HEK293 (cell line): ENCODE results near the gene HDDC3.
A peak's percentile ranks its signal among the peaks of the same experiment; 100 is the strongest.

ENCODE experiments used
- CTCF ChIA-PET: fragments of 350-600 bp; formaldehyde crosslinking; extraction: SDS; loops from one replicate; lab custom pipeline; 2021; ENCODE audit warnings: antibody characterized with exemption; lab: Yijun Ruan, JAX
- POLR2A ChIA-PET: fragments of 300-600 bp; formaldehyde crosslinking; extraction: SDS; loops from one replicate; lab custom pipeline; 2020; ENCODE audit warnings: antibody characterized with exemption, inconsistent platforms; lab: Yijun Ruan, JAX
- H3K27ac ChIP-seq: fragments of 200-500 bp; sonication (Bioruptor generic); 2 replicates; pipeline ENCODE4 v1.5.1; 2014; ENCODE audit warnings: low read depth, low read length, control low read depth, inconsistent platforms; ENCODE audit errors: extremely low read depth
- H3K36me3 ChIP-seq, 2 experiments: fragments of 200-500 bp in 1 of 2; sonication (Bioruptor generic) in 1 of 2; 1 replicate in 1 of 2; 2 replicates in 1 of 2; pipeline ENCODE4 v1.5.1; 2014 to 2017; ENCODE audit warnings: inconsistent platforms in 2 of 2, low read length in 2 of 2; ENCODE audit not compliant: control insufficient read depth in 2 of 2, insufficient read depth in 1 of 2
- H3K4me1 ChIP-seq: fragments of 200-500 bp; sonication (Bioruptor generic); 2 replicates; pipeline ENCODE4 v1.5.1; 2014; ENCODE audit warnings: mild to moderate bottlenecking, low read length, inconsistent platforms; ENCODE audit not compliant: control insufficient read depth, insufficient read depth
- H3K4me3 ChIP-seq: 2 replicates; pipeline ENCODE4 v1.5.1; 2011; ENCODE audit warnings: low read depth, mild to moderate bottlenecking, control low read depth, low read length, moderate library complexity
- H3K9me3 ChIP-seq: fragments of 200-500 bp; sonication (Bioruptor generic); 2 replicates; pipeline ENCODE4 v1.5.1; 2014; ENCODE audit warnings: low read depth, low read length, inconsistent platforms; ENCODE audit not compliant: control insufficient read depth, insufficient read depth
- GLIS1 ChIP-seq: fragments of 450-650 bp; formaldehyde crosslinking; IDR thresholded peaks from 2 replicates; pipeline ENCODE4 v1.5.1; 2016; ENCODE audit warnings: missing biosample characterization, missing genetic modification characterization
- KLF10 ChIP-seq: fragments of 450-650 bp; IDR thresholded peaks from 2 replicates; pipeline ENCODE4 v1.5.1; 2018; ENCODE audit warnings: missing biosample characterization, mild to moderate bottlenecking, missing genetic modification characterization
- REPIN1 ChIP-seq: fragments of 450-650 bp; formaldehyde crosslinking; IDR thresholded peaks from 2 replicates; pipeline ENCODE4 v1.5.1; 2017; ENCODE audit warnings: missing biosample characterization, missing genetic modification characterization, low read depth
- SCRT1 ChIP-seq: fragments of 450-650 bp; formaldehyde crosslinking; IDR thresholded peaks from 2 replicates; pipeline ENCODE4 v1.5.1; 2016; ENCODE audit warnings: missing biosample characterization, missing genetic modification characterization, borderline replicate concordance
- SCRT2 ChIP-seq: fragments of 450-650 bp; formaldehyde crosslinking; IDR thresholded peaks from 2 replicates; pipeline ENCODE4 v1.5.1; 2016; ENCODE audit warnings: missing biosample characterization, missing genetic modification characterization
- SP2 ChIP-seq: fragments of 450-650 bp; formaldehyde crosslinking; IDR thresholded peaks from 2 replicates; pipeline ENCODE4 v1.5.1; 2016; ENCODE audit warnings: missing biosample characterization, missing genetic modification characterization
- ZBTB1 ChIP-seq: fragments of 450-650 bp; formaldehyde crosslinking; IDR thresholded peaks from 2 replicates; pipeline ENCODE4 v1.5.1; 2016; ENCODE audit warnings: missing biosample characterization, missing genetic modification characterization
- ZBTB26 ChIP-seq: fragments of 450-650 bp; formaldehyde crosslinking; optimal IDR thresholded peaks from 2 replicates; pipeline ENCODE3; 2016; ENCODE audit warnings: missing biosample characterization, mild to moderate bottlenecking, missing genetic modification characterization
- ZFHX2 ChIP-seq: fragments of 450-650 bp; formaldehyde crosslinking; conservative IDR thresholded peaks from 2 replicates; pipeline ENCODE4 v1.5.1; 2016; ENCODE audit warnings: missing biosample characterization, missing genetic modification characterization
- ZNF114 ChIP-seq: fragments of 450-650 bp; formaldehyde crosslinking; IDR thresholded peaks from 2 replicates; pipeline ENCODE4 v1.5.0; 2017; ENCODE audit warnings: missing biosample characterization, missing genetic modification characterization
- ZNF121 ChIP-seq: fragments of 450-650 bp; formaldehyde crosslinking; IDR thresholded peaks from 2 replicates; pipeline ENCODE4 v1.5.1; 2016; ENCODE audit warnings: missing biosample characterization, missing genetic modification characterization
- ZNF211 ChIP-seq: fragments of 450-650 bp; formaldehyde crosslinking; IDR thresholded peaks from 2 replicates; pipeline ENCODE4 v1.5.1; 2016; ENCODE audit warnings: low read depth, missing biosample characterization, missing genetic modification characterization
- ZNF26 ChIP-seq: fragments of 450-650 bp; formaldehyde crosslinking; IDR thresholded peaks from 2 replicates; pipeline ENCODE4 v1.5.1; 2016; ENCODE audit warnings: missing biosample characterization, missing genetic modification characterization
- ZNF302 ChIP-seq: fragments of 450-650 bp; formaldehyde crosslinking; IDR thresholded peaks from 2 replicates; pipeline ENCODE4 v1.5.1; 2016; ENCODE audit warnings: missing biosample characterization, missing genetic modification characterization, low read depth
- ZNF335 ChIP-seq: fragments of 450-650 bp; formaldehyde crosslinking; conservative IDR thresholded peaks from 2 replicates; pipeline ENCODE4 v1.5.1; 2016; ENCODE audit warnings: missing biosample characterization, missing genetic modification characterization
- ZNF513 ChIP-seq: fragments of 450-650 bp; IDR thresholded peaks from 2 replicates; pipeline ENCODE4 v1.5.1; 2018; ENCODE audit warnings: missing biosample characterization, missing genetic modification characterization
- ZNF580 ChIP-seq: fragments of 450-650 bp; formaldehyde crosslinking; IDR thresholded peaks from 2 replicates; pipeline ENCODE4 v1.5.1; 2016; ENCODE audit warnings: missing biosample characterization, missing genetic modification characterization
- ZNF792 ChIP-seq: fragments of 450-650 bp; formaldehyde crosslinking; IDR thresholded peaks from 2 replicates; pipeline ENCODE4 v1.5.1; 2016; ENCODE audit warnings: missing biosample characterization, missing genetic modification characterization
- ZSCAN4 ChIP-seq: fragments of 450-650 bp; formaldehyde crosslinking; IDR thresholded peaks from 2 replicates; pipeline ENCODE4 v1.5.1; 2017; ENCODE audit warnings: missing biosample characterization, missing genetic modification characterization
- ZSCAN5A ChIP-seq: fragments of 450-650 bp; formaldehyde crosslinking; IDR thresholded peaks from 2 replicates; pipeline ENCODE4 v1.5.1; 2016; ENCODE audit warnings: missing biosample characterization, missing genetic modification characterization

The HDDC3 gene

GRCh38 chr15:90939756-90940155 is 7.4 kb upstream of the HDDC3 start (continued):
- TF ChIP-seq ZNF513 (tag by site-specific recombination) (no peak), ZSCAN5A (tag by site-specific recombination) (no peak), ZNF302 (no peak)

- no peak for TF ChIP-seq ZNF26
- TF ChIP-seq ZNF580 (tag by site-specific recombination): no peak
- no peak for TF ChIP-seq ZNF114 (tag by site-specific recombination)
- TF ChIP-seq, all 188 proteins: peak for 0
- Histone ChIP-seq H3K27ac (no peak overlapping the region), H3K36me3 (peaks cover 56 to 65% of the 10 kb centered on the region in 2 experiments), H3K4me3 (no peak overlapping the region), H3K9me3 (no peaks in the 10 kb centered on the region), H3K4me1 (no peaks in the 10 kb centered on the region)
- ChIA-PET POLR2A (interaction anchor here (11.4 kb wide), 1 partner anchor 17 kb away, joined by 179 read pairs; the partner anchor contains the start of gene RCCD1), CTCF (interaction anchor here (11.7 kb wide), 1 partner anchor 19 kb away, joined by 163 read pairs; the partner anchor contains the start of gene RCCD1)
Observed at GRCh38 chr15:90938261-90938660, 5.9 kb upstream of the HDDC3 start.

GRCh38 chr15:90936823-90937222 is 4.5 kb upstream of the HDDC3 start:
- Histone ChIP-seq H3K9me3 (no peaks in the 10 kb centered on the region), H3K4me1 (no peaks in the 10 kb centered on the region), H3K4me3 (no peak overlapping the region), H3K36me3 (peaks cover 44 to 50% of the 10 kb centered on the region in 2 experiments; a peak in 2 of 3 replicates), H3K27ac (no peak overlapping the region)
- peak; percentile 93 for TF ChIP-seq SCRT2 (tag by site-specific recombination)
- peak; percentile 46; the same call in 1 of the 2 replicates for TF ChIP-seq ZNF121 (tag by site-specific recombination)
- no peak for TF ChIP-seq KLF10 (tag by site-specific recombination)
- TF ChIP-seq SP2 (tag by site-specific recombination): no peak
- TF ChIP-seq SCRT1: peak; percentile 91
- ChIA-PET CTCF (interaction anchor here (11.7 kb wide), 1 partner anchor 20 kb away, joined by 163 read pairs; the partner anchor contains the start of gene RCCD1), POLR2A (interaction anchor here (11.4 kb wide), 1 partner anchor 18 kb away, joined by 179 read pairs; the partner anchor contains the start of gene RCCD1)

GRCh38 chr15:90934949-90935751 is 2.8 kb upstream of the HDDC3 start, which contains the start of gene UNC45A:
Gene UNC45A (plus strand): TSS chr15:90935285. CDS start chr15:90935325, 40 bp downstream.
- H3K36me3 ChIP-seq: peaks cover 27 to 36% of the 10 kb centered on the region in 2 experiments; a peak in 2 of 3 replicates
- H3K4me3 ChIP-seq: peak within 1 kb of the TSS; percentile 83
- 0 out of 2 replicates have a peak, but pooled peaks cover 2% of the 10 kb centered on the region for H3K4me1 ChIP-seq
- ChIA-PET CTCF (interaction anchor here (0.6 to 11.7 kb wide), 36 partner anchors 8 to 769 kb away, joined by 3 to 163 read pairs (median 5); partner anchors contain the start of genes BLM, FES, MAN2A2 and PRC1), POLR2A (interaction anchor here (0.6 to 11.4 kb wide), 21 partner anchors 8 to 691 kb away, joined by 3 to 179 read pairs (median 5); partner anchors contain the start of genes BLM, IQGAP1, MAN2A2 and PRC1)
- no peaks in the 10 kb centered on the region for H3K9me3 ChIP-seq
- peak within 1 kb of the TSS; percentile 62 for H3K27ac ChIP-seq
- TF ChIP-seq ZBTB1 (tag by site-specific recombination) (0 out of 2 replicates have a peak, but pooled peaks have one; percentile 11), ZBTB26 (peak; percentile 90), ZFHX2 (peak; percentile 60), GLIS1 (tag by site-specific recombination) (peak; percentile 79), ZSCAN4 (0 out of 2 replicates have a peak, but pooled peaks have one; percentile 14), REPIN1 (tag by site-specific recombination) (no peak), ZNF121 (tag by site-specific recombination) (peak; percentile 89), SCRT1 (no peak), ZNF211 (no peak), ZNF335 (tag by site-specific recombination) (peak; percentile 97), ZNF792 (tag by site-specific recombination) (0 out of 2 replicates have a peak, but pooled peaks have one; percentile 57)
